ENCODE data around the gene CRLF1.
A peak's percentile ranks its signal among the peaks of the same experiment; 100 is the strongest.

Gene CRLF1

DNA sequence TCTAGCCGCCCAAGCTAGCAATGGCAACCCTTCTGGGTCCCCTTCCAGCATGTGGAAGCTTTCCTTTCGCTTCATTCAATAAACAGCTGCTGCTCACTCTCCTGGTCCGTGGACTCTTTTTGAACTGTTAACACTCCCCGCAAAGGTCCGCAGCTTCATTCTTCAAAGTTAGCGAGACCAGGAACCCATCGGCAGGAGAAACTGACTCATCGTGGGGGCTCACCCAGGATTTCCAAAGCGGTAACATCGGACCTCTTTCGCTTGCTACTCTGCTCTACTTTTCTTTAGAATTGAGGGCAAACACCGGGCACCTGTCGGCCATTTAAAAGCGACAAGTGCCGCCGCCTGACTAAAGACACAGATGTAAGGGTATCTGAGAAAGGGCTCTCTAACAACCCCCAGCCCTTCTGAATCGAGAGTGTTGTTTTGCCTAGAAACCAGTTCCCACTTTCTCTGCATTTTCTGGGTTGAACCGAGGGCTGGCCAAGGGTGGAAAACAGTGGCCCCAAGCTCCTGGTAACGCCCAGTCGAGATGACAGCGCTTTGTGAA, 29.2 kb downstream of the CRLF1 start:
- Mint-ChIP-seq H3K4me3 (no peak overlapping the region), H3K27ac (no peak overlapping the region), H3K27me3 (ENCODE audit: low read depth) (no peaks in the 10 kb centered on the region)

DNA sequence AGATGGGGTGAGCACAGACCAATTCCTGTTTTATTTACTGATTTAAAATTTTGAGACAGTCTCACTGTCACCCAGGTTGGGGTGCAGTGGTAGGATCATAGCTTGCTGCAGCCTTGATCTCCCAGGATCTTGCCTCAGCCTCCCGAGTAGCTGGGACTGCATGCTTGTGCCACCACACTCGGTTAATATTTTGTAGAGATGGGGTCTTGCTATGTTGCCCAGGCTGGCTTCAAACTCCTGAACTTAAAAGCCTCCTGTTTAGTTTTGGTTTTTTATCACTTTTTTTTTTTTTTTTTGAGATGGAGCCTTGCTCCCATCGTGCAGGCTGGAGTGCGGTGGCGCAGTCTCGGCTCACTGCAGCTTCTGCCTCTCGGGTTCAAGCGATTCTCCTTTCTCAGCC, 30.2 kb downstream of the CRLF1 start:
- H3K9me3 Mint-ChIP-seq = no peaks in the 10 kb centered on the region
- no peak overlapping the region for H3K27ac Mint-ChIP-seq
- no peak overlapping the region for H3K4me3 Mint-ChIP-seq
- H3K27me3 Mint-ChIP-seq (ENCODE audit: low read depth) = no peaks in the 10 kb centered on the region
- peaks cover 34% of the 10 kb centered on the region for H3K36me3 Mint-ChIP-seq (ENCODE audit: low read depth)
- TF ChIP-seq, protein P1, sequence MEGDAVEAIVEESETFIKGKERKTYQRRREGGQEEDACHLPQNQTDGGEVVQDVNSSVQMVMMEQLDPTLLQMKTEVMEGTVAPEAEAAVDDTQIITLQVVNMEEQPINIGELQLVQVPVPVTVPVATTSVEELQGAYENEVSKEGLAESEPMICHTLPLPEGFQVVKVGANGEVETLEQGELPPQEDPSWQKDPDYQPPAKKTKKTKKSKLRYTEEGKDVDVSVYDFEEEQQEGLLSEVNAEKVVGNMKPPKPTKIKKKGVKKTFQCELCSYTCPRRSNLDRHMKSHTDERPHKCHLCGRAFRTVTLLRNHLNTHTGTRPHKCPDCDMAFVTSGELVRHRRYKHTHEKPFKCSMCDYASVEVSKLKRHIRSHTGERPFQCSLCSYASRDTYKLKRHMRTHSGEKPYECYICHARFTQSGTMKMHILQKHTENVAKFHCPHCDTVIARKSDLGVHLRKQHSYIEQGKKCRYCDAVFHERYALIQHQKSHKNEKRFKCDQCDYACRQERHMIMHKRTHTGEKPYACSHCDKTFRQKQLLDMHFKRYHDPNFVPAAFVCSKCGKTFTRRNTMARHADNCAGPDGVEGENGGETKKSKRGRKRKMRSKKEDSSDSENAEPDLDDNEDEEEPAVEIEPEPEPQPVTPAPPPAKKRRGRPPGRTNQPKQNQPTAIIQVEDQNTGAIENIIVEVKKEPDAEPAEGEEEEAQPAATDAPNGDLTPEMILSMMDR (IDR thresholded peaks at IDR 0.05; ENCODE audit: unreplicated experiment in 3 of 3) = no peak
- peaks cover 13% of the 10 kb centered on the region for H3K4me1 Mint-ChIP-seq

More for the DNA sequence above, 29.2 kb downstream of the CRLF1 start:
- H3K4me1 Mint-ChIP-seq = peaks cover 7% of the 10 kb centered on the region
- TF ChIP-seq, protein P1 (IDR thresholded peaks at IDR 0.05; ENCODE audit: unreplicated experiment in 3 of 3) = no peak
- H3K36me3 Mint-ChIP-seq (ENCODE audit: low read depth) = peaks cover 29% of the 10 kb centered on the region
- H3K9me3 Mint-ChIP-seq = no peaks in the 10 kb centered on the region

DNA sequence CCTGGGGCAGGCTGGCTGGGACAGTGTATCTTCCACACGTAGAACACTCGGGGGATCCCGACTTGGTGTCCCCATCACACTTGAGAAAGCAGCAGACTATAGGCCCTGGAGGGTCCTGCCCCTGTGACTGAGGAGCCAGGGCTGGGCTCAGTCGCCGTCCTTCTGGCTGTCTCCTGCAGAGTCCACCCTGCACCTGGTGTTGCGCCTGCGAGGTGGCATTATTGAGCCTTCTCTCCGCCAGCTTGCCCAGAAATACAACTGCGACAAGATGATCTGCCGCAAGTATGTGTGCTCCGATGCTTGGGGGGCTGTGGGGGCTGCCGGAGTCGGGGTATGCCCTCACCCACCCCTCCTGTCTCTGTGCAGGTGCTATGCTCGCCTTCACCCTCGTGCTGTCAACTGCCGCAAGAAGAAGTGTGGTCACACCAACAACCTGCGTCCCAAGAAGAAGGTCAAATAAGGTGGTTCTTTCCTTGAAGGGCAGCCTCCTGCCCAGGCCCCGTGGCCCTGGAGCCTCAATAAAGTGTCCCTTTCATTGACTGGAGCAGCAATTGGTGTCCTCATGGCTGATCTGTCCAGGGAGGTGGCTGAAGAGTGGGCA, 31.8 kb downstream of the CRLF1 start:
- TF ChIP-seq, protein P1 (IDR thresholded peaks at IDR 0.05; ENCODE audit: unreplicated experiment in 3 of 3) = no peak
- Mint-ChIP-seq H3K27ac (no peak overlapping the region), H3K9me3 (no peaks in the 10 kb centered on the region), H3K4me1 (peaks cover 15% of the 10 kb centered on the region), H3K27me3 (ENCODE audit: low read depth) (no peaks in the 10 kb centered on the region), H3K36me3 (ENCODE audit: low read depth) (peaks cover 39% of the 10 kb centered on the region), H3K4me3 (peak overlapping the region; percentile 48 to 59 (median 59))

DNA sequence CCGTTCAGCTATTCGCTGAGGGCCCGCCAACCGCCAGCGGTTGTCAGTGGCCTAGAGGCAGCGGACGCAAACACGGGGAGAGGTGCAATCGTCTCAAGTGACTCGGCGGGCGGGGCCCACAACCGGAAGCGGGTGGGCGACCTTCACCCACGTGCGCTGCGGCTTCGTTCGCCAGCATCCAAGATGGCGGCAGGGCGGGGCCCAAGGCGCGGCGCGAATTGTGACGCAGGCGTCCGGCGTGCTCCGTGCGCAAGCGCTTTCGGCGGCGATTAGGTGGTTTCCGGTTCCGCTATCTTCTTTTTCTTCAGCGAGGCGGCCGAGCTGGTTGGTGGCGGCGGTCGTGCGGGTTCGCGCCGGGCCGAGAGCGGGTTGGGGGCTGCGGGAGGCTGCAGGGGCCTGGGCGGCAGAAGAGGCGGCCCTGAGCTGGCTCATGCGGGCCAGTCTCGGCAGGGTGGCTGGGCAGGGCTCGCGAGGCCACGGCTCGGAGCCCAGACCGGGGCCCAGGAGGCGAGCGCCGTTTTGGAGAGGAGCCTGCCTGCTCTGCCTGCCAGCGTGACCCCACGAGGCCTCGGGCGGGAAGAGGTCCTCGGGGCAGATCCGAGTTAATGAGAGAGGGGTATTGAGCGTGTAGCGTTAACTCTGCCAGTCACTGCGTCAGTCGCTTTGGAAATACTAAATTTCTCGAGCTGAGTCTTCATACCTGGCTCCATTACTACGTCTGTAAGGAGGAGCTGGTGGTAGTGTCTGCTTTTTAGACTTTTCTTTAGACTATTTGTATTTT, 34.8 kb downstream of the CRLF1 start, which contains the start of gene UBA52:
Gene UBA52 (plus strand): TSS at position 294 of the 781 bp plus-strand sequence. CDS start 1,444 bp downstream, outside the sequence.
- no peaks in the 10 kb centered on the region for H3K9me3 Mint-ChIP-seq
- H3K27ac Mint-ChIP-seq = peak within 1 kb of the TSS; percentile 81 to 85 (median 81)
- peak within 1 kb of the TSS; percentile 93 to 98 (median 97) for H3K4me3 Mint-ChIP-seq
- no peaks in the 10 kb centered on the region for H3K27me3 Mint-ChIP-seq (ENCODE audit: low read depth)
- H3K36me3 Mint-ChIP-seq (ENCODE audit: low read depth) = peaks cover 58% of the 10 kb centered on the region
- TF ChIP-seq, protein P1 (IDR thresholded peaks at IDR 0.05; ENCODE audit: unreplicated experiment in 3 of 3) = no peak
- H3K4me1 Mint-ChIP-seq = peaks cover 15% of the 10 kb centered on the region

DNA sequence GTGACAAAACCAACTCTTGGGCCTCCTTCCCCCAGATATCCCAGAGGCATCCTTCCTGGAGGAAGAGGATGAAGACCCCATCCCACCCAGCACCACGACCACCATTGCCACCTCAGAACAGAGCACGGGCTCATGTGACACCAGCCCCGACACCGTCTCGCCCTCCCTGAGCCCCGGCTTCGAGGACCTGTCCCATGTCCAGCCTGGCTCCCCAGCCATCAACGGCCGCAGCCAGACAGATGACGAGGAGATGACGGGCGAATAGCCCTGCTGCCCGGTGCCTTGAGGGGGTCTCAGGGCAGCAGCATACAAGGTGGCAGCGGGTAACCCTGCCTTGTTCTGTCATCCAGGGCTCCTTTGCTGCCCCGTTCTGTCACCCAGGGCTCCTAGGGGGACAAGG, 38.2 kb downstream of the CRLF1 start:
- H3K4me3 Mint-ChIP-seq = no peak overlapping the region
- no peaks in the 10 kb centered on the region for H3K9me3 Mint-ChIP-seq
- TF ChIP-seq, protein P1 (IDR thresholded peaks at IDR 0.05; ENCODE audit: unreplicated experiment in 3 of 3) = no peak
- no peaks in the 10 kb centered on the region for H3K27me3 Mint-ChIP-seq (ENCODE audit: low read depth)
- peaks cover 50% of the 10 kb centered on the region for H3K36me3 Mint-ChIP-seq (ENCODE audit: low read depth)
- no peak overlapping the region for H3K27ac Mint-ChIP-seq
- H3K4me1 Mint-ChIP-seq = peaks cover 15% of the 10 kb centered on the region
